Stimulated activated CD4-positive, alpha-beta T cell treated with anti-CD3 and anti-CD28 coated beads, TNF-alpha, amount 100 ng/mL, for 1 hour (primary cell): ENCODE results near the gene PARVA.

Experiments
- DNase-seq, 3 donors: peaks; one replicate each; pipeline ENCODE4 v3.0.0-alpha.2; 2020; ENCODE audit warnings: low read depth in 3 of 3, low spot score in 1 of 3

PARVA gene

GRCh38 chr11:12375720-12376119 lies 1.7 kb upstream of the PARVA start:
- no peak for DNase-seq

GRCh38 chr11:12376259-12377081 lies 901 bp upstream of the PARVA start:
- no peak for DNase-seq

GRCh38 chr11:12377824-12378593 lies 638 bp downstream of the PARVA start:
- no peak for DNase-seq

GRCh38 chr11:12380565-12381325 lies 3.4 kb downstream of the PARVA start:
- DNase-seq = no peak

- DNase-seq = no peak
Measured at GRCh38 chr11:12381875-12382274, 4.5 kb downstream of the PARVA start.

GRCh38 chr11:12382451-12382850 lies 5.1 kb downstream of the PARVA start:
- DNase-seq = no peak

GRCh38 chr11:12386309-12386708 lies 8.9 kb downstream of the PARVA start:
- DNase-seq = no peak

GRCh38 chr11:12386745-12387144 lies 9.4 kb downstream of the PARVA start:
- no peak for DNase-seq

- DNase-seq = no peak
Measured at GRCh38 chr11:12388173-12388572, 10.8 kb downstream of the PARVA start.

GRCh38 chr11:12388939-12389670 lies 11.7 kb downstream of the PARVA start:
- DNase-seq = no peak

GRCh38 chr11:12389676-12390657 lies 12.6 kb downstream of the PARVA start:
- no peak for DNase-seq

- DNase-seq = no peak
Measured at GRCh38 chr11:12390687-12391110, 13.3 kb downstream of the PARVA start.

- no peak for DNase-seq
Measured at GRCh38 chr11:12392672-12393071, 15.3 kb downstream of the PARVA start.

- DNase-seq = no peak
Measured at GRCh38 chr11:12393691-12394090, 16.3 kb downstream of the PARVA start.

- DNase-seq = no peak
Measured at GRCh38 chr11:12394601-12395000, 17.2 kb downstream of the PARVA start.

- no peak for DNase-seq
Measured at GRCh38 chr11:12395333-12395732, 18.0 kb downstream of the PARVA start.

- no peak for DNase-seq
Measured at GRCh38 chr11:12397931-12398334, 20.6 kb downstream of the PARVA start.

GRCh38 chr11:12399355-12399754 lies 22.0 kb downstream of the PARVA start:
- DNase-seq = no peak

- DNase-seq = no peak
Measured at GRCh38 chr11:12402025-12402424, 24.7 kb downstream of the PARVA start.

GRCh38 chr11:12402691-12403120 lies 25.3 kb downstream of the PARVA start:
- DNase-seq = no peak
